Epithelial cell of esophagus (primary cell): ENCODE measurements around the gene LYSMD3.
"Not testable (repeated sequence)": the region's sequence is repeated elsewhere in the genome, so short reads cannot be mapped to it uniquely, and the experiment has no call there.

Experiments
- DNase-seq: peaks from one replicate; pipeline ENCODE4 v3.0.0; 2010; ENCODE audit warnings: low read depth
- H3K4me3 ChIP-seq: 2 replicates; pipeline ENCODE4 v1.5.1; 2011; ENCODE audit warnings: mild to moderate bottlenecking, low read length, control low read depth
- CTCF ChIP-seq: IDR thresholded peaks from 2 replicates; pipeline ENCODE4 v1.5.1; 2011; ENCODE audit warnings: low read depth, mild to moderate bottlenecking, low read length, control low read depth, inconsistent platforms; ENCODE audit not compliant: insufficient read depth; ENCODE audit errors: missing control alignments

Gene LYSMD3

GRCh38 chr5:90529194-90529938 is at the start of gene LYSMD3:
TSS of gene LYSMD3 (minus strand) at chr5:90529584. CDS start at chr5:90525289, 4,295 bp downstream.
- no peak for TF ChIP-seq CTCF
- peak within 1 kb of the TSS; percentile 96 for H3K4me3 ChIP-seq
- peak; percentile 98 for DNase-seq

GRCh38 chr5:90576566-90576965 is 47.2 kb upstream of the LYSMD3 start:
- not testable (repeated sequence) for DNase-seq

GRCh38 chr5:90575712-90576111 is 46.3 kb upstream of the LYSMD3 start:
- TF ChIP-seq CTCF: no peak
- no peak for DNase-seq
- H3K4me3 ChIP-seq: no peak overlapping the region

More at GRCh38 chr5:90576566-90576965, 47.2 kb upstream of the LYSMD3 start:
- not testable (repeated sequence) for H3K4me3 ChIP-seq

- no peak for TF ChIP-seq CTCF
- H3K4me3 ChIP-seq: no peak overlapping the region
- no peak for DNase-seq
These were observed 41.9 kb upstream of the LYSMD3 start for GRCh38 chr5:90571147-90571773.

GRCh38 chr5:90570034-90570433 is 40.6 kb upstream of the LYSMD3 start:
- DNase-seq: no peak
- H3K4me3 ChIP-seq: no peak overlapping the region
- TF ChIP-seq CTCF: no peak

GRCh38 chr5:90569084-90569483 is 39.7 kb upstream of the LYSMD3 start:
- TF ChIP-seq CTCF: no peak
- no peak overlapping the region for H3K4me3 ChIP-seq
- DNase-seq: no peak

- no peak for TF ChIP-seq CTCF
- DNase-seq: no peak
- H3K4me3 ChIP-seq: no peak overlapping the region
These were observed 36.1 kb upstream of the LYSMD3 start for GRCh38 chr5:90565491-90565890.
